Skeletal muscle tissue (tissue), 4 donors: ENCODE results near the gene DYRK2. TPM values are rescaled to one million over a fixed set of nuclear protein-coding genes. Genes with fewer than 3 reads are reported as not detected.

Experiments used
- H3K27ac ChIP-seq: one replicate; pipeline ENCODE4 v1.7.0; 2013; ENCODE audit warnings: mild to moderate bottlenecking, low read depth, low read length, inconsistent platforms
- H3K27me3 ChIP-seq, 3 donors: one replicate each; pipeline ENCODE4 v1.7.0; 2013; ENCODE audit warnings: low read length in 3 of 3; ENCODE audit not compliant: control insufficient read depth in 3 of 3, insufficient read depth in 3 of 3
- H3K36me3 ChIP-seq, 3 donors: one replicate each; pipeline ENCODE4 v1.7.0; 2013; ENCODE audit warnings: low read length in 3 of 3; ENCODE audit not compliant: control insufficient read depth in 3 of 3, insufficient read depth in 3 of 3
- H3K4me1 ChIP-seq, 3 donors: one replicate each; pipeline ENCODE4 v1.7.0; 2013; ENCODE audit warnings: low read length in 3 of 3, mild to moderate bottlenecking in 3 of 3; ENCODE audit not compliant: control insufficient read depth in 3 of 3, insufficient read depth in 3 of 3
- H3K4me3 ChIP-seq, 3 donors: one replicate each; pipeline ENCODE4 v1.7.0; 2013; ENCODE audit warnings: low read length in 3 of 3
- H3K9ac ChIP-seq, 3 donors: one replicate each; pipeline ENCODE4 v1.7.0; 2013; ENCODE audit warnings: low read length in 3 of 3, mild to moderate bottlenecking in 3 of 3, moderate library complexity in 2 of 3, low read depth in 1 of 3
- H3K9me3 ChIP-seq, 3 donors: one replicate each; pipeline ENCODE4 v1.7.0; 2013; ENCODE audit warnings: low read length in 3 of 3; ENCODE audit not compliant: control insufficient read depth in 3 of 3
- total RNA-seq: library from RNA; depleted of rRNA; stranded (reverse); fragments of >200 nt; gene quantifications from one replicate; pipeline ENCODE4 v1.2.3, GENCODE V29; 2014
- donor health status: Osteomylitis.

The DYRK2 gene
- total RNA-seq, 1 donor from 2014 or later, result 47.0 TPM

DNA sequence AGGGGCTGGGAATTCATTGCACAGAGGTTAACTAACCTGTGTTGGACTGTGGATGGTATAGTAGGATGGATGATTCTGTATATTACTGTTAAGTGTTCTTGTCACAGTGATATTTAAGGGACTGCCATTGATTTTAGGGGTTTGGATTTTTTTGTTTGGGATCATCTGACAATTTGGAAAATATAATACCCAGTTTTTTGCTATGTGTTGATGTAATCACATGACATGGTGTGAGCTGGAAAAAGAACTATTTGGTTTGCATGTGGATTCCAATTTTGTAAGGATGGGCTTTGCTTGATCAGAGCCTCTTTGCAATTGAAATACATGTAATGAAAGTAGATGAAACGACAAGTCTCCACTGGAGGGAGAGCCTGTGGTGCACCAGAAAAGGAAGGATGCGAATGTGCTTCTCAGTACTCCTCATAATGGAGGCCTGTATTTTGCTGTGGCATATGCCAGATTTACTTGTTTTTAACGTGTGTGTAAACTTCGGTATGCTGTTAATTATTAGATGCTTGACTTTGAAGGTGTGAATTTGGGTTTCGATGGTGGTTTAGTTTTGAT, 2.7 kb downstream of the DYRK2 start:
- Histone ChIP-seq H3K36me3 (peaks cover 2 to 13% (median 4%) of the 10 kb centered on the region in 3 donors), H3K4me3 (peak overlapping the region; percentile 76 to 90 (median 82)), H3K4me1 (peaks cover 46 to 51% (median 47%) of the 10 kb centered on the region in 3 donors), H3K9me3 (no peaks in the 10 kb centered on the region), H3K27ac (peak overlapping the region; percentile 99), H3K9ac (peak overlapping the region; percentile 95), H3K27me3 (no peaks in the 10 kb centered on the region)

DNA sequence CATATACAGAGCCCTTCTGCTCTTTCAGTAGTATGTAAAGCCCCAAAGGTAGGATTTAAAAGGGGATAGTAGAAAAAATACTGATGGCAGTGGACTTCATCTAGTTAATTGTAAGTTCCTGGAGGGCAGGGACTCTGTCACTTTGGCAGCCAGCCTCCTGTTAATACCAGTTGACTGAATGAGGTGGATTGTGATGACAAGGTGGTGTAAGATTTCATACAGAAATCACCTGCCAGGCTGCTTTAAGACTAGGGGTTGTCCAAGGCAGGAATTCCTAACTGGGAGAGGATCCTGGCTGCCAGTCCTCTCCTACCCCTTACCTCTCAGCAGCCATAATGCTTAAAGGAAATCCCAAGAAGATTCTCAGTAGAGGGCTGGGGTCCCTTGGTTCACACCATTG, 7.3 kb downstream of the DYRK2 start:
- H3K36me3 ChIP-seq, result peaks cover 13 to 35% (median 25%) of the 10 kb centered on the region in 3 donors
- peak overlapping the region; percentile 67 for H3K27ac ChIP-seq
- H3K4me3 ChIP-seq, result peak overlapping the region in 2 of 3 donors; percentile 1 to 16
- H3K9me3 ChIP-seq, result no peaks in the 10 kb centered on the region
- peaks cover 80 to 88% (median 82%) of the 10 kb centered on the region in 3 donors for H3K4me1 ChIP-seq
- peak overlapping the region in 1 of 3 donors; percentile 35 for H3K9ac ChIP-seq
- no peaks in the 10 kb centered on the region for H3K27me3 ChIP-seq

DNA sequence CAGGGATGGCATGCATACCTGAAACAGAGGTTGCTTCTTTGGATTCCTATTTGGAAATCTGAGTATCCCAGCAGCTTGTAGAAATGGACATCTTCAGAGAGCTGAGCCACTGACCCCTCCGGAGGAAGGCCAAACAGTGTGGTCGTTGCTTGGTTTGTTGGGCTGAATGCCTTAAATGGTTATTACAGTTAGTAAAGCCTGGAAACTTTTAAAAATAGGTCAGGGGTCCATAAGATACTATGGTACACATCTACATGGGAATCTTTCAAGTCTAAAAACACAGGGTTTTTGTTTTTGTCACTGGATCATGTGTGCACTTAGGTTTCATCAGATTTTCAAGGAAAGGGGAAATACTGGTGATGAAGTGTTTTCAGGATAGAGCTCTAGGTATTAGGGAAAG, 7.7 kb downstream of the DYRK2 start:
- H3K9ac ChIP-seq, result peak overlapping the region in 1 of 3 donors; percentile 35
- H3K27me3 ChIP-seq, result no peaks in the 10 kb centered on the region
- peaks cover 80 to 86% (median 83%) of the 10 kb centered on the region in 3 donors for H3K4me1 ChIP-seq
- H3K4me3 ChIP-seq, result peak overlapping the region in 2 of 3 donors; percentile 1 to 16
- peaks cover 13 to 31% (median 25%) of the 10 kb centered on the region in 3 donors for H3K36me3 ChIP-seq
- peak overlapping the region; percentile 67 for H3K27ac ChIP-seq
- H3K9me3 ChIP-seq, result no peaks in the 10 kb centered on the region

DNA sequence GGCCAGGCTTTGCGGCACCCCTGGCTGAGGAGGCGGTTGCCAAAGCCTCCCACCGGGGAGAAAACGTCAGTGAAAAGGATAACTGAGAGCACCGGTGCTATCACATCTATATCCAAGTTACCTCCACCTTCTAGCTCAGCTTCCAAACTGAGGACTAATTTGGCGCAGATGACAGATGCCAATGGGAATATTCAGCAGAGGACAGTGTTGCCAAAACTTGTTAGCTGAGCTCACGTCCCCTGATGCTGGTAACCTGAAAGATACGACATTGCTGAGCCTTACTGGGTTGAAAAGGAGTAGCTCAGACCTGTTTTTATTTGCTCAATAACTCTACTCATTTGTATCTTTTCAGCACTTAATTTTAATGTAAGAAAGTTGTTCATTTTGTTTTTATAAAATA, 9.9 kb downstream of the DYRK2 start:
- peak overlapping the region in 1 of 3 donors; percentile 65 for H3K9ac ChIP-seq
- H3K27me3 ChIP-seq, result no peaks in the 10 kb centered on the region
- H3K36me3 ChIP-seq, result peaks cover 13 to 25% (median 25%) of the 10 kb centered on the region in 3 donors
- H3K4me3 ChIP-seq, result peak overlapping the region in 2 of 3 donors; percentile 9 to 57
- peaks cover 84 to 95% (median 85%) of the 10 kb centered on the region in 3 donors for H3K4me1 ChIP-seq
- H3K9me3 ChIP-seq, result no peaks in the 10 kb centered on the region
- peak overlapping the region; percentile 70 for H3K27ac ChIP-seq

DNA sequence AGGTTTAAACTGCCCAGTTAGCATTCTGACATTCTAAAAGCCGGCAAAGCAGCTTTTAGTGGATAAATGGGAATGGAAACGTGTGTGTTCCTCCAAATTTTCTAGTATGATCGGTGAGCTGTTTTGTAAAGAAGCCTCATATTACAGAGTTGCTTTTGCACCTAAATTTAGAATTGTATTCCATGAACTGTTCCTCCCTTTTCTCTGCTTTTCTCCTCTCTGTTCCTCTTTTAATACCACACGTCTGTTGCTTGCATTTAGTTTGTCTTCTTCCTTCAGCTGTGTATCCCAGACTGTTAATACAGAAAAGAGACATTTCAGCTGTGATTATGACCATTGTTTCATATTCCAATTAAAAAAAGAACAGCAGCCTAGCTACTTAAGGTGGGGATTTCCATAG, 10.7 kb downstream of the DYRK2 start:
- H3K9ac ChIP-seq, result peak overlapping the region; percentile 16 to 66 (median 65)
- H3K27me3 ChIP-seq, result no peaks in the 10 kb centered on the region
- H3K4me3 ChIP-seq, result peak overlapping the region; percentile 2 to 57 (median 2)
- H3K4me1 ChIP-seq, result peaks cover 81 to 93% (median 84%) of the 10 kb centered on the region in 3 donors
- peaks cover 13 to 23% (median 23%) of the 10 kb centered on the region in 3 donors for H3K36me3 ChIP-seq
- H3K27ac ChIP-seq, result peak overlapping the region; percentile 70
- H3K9me3 ChIP-seq, result no peaks in the 10 kb centered on the region

DNA sequence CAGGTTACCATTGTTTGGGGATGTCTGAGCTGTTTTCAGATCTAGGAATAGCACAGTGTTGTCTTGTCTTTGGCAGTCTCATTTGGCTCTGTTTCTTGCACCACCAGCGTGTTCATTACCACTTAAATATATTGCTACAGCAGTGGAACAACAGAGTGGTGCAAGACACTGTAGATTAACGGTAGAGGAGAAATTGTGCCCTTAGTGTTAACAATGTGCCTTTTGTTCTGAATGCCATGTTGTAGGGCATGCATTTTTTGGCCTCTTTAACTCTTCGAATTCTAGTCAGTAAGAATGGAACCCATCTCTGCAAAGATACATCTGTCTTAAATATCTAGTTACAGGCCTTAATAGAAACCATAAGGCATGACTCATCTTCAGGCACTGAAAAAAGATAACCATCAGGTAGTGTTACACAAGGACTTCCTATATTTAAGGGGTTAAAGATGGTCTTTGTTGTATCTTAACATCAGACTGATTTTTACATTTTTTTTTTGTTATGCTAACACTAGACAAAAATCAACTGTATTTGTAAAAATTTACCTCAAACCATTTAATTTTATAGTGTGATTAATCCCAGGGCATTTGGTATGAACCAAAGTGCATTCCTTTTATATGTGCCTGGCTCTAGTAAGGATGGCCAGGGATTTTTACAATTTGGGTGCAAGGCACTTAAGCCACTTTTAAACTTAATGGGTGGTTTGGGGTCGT, 12.9 kb downstream of the DYRK2 start:
- no peaks in the 10 kb centered on the region for H3K27me3 ChIP-seq
- H3K27ac ChIP-seq, result peak overlapping the region; percentile 70
- peaks cover 63 to 81% (median 71%) of the 10 kb centered on the region in 3 donors for H3K4me1 ChIP-seq
- peak overlapping the region in 1 of 3 donors; percentile 46 for H3K4me3 ChIP-seq
- H3K36me3 ChIP-seq, result peaks cover 13 to 23% (median 23%) of the 10 kb centered on the region in 3 donors
- H3K9ac ChIP-seq, result no peak overlapping the region
- no peaks in the 10 kb centered on the region for H3K9me3 ChIP-seq

DNA sequence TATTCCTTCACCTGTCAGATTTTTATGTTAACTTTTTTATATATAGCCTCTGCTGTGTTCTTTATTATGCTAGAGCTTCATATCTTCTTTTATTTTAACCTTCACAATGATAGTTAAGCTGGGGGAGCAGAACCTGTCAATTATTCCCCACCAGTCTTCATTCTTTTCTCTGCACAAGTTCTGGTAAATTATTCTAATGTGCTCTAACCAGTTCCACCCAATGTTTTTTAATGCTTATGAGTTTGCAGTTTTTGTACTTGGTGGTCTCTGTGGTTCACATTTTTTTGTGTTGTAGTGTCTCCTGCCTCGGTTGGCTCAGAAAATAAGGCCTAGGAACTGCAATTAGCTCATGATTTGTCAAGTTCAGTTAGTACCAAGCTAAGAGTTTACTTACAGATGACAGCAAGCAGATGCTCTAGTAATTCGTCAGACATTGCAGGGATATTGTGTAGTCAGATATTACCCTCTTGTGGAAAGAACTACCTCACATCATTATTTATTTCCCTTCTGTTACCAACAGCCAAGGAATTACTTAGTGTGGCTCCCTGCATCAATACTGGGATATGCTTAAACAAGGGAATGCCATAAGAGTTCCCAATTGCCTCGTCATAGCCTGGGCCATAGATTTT, 14.5 kb downstream of the DYRK2 start:
- Histone ChIP-seq H3K27ac (peak overlapping the region; percentile 70), H3K27me3 (no peaks in the 10 kb centered on the region), H3K36me3 (peaks cover 1 to 11% (median 10%) of the 10 kb centered on the region in 3 donors), H3K4me3 (no peak overlapping the region), H3K4me1 (peaks cover 59 to 83% (median 66%) of the 10 kb centered on the region in 3 donors), H3K9ac (peak overlapping the region in 1 of 3 donors; percentile 22), H3K9me3 (no peaks in the 10 kb centered on the region)

DNA sequence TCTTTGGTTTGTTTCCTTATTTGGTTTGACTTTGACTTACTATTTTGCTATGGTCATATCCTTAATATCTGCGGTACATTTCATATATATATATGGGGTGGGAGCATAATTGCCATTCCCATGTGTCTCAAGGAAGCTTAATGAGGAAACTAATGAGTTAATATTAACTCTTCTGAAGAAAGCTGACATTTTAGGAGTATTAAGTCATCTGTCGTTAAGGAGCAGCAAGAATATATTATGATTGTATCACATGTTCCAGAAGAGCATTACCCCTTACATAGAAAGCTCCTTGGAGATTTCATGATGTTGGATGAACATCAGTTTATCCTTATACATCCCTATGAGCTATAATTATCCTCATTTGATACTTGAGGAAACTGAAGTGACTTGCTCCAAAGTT, 15.6 kb downstream of the DYRK2 start:
- H3K4me3 ChIP-seq, result no peak overlapping the region
- no peaks in the 10 kb centered on the region for H3K27me3 ChIP-seq
- peak overlapping the region; percentile 34 for H3K27ac ChIP-seq
- peaks cover 50 to 76% (median 56%) of the 10 kb centered on the region in 3 donors for H3K4me1 ChIP-seq
- no peak overlapping the region for H3K9ac ChIP-seq
- H3K9me3 ChIP-seq, result no peaks in the 10 kb centered on the region
- peaks cover 0 to 5% (median 0%) of the 10 kb centered on the region in 3 donors for H3K36me3 ChIP-seq

DNA sequence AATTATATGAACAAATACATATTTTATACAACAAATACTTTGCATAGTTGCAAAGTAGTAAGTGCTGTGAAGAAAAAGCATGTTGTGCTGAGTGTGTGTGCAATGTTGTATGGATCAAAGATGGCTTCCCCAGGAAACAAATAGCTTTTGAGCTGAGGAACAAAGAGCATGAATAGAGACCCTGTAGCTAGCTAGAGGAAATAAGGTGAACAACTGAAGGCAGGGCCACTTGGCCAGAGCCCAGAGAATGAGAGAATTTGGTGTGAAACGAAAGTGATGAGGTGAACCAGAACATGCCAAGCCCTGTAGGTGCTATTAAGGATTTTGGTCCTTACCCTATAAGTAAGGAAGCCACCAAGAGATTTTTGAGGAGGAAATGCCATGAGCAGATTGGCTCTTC, 17.1 kb downstream of the DYRK2 start:
- Histone ChIP-seq H3K36me3 (no peaks in the 10 kb centered on the region), H3K4me3 (no peak overlapping the region), H3K9me3 (no peaks in the 10 kb centered on the region), H3K9ac (no peak overlapping the region), H3K27me3 (no peaks in the 10 kb centered on the region), H3K4me1 (peaks cover 41 to 65% (median 47%) of the 10 kb centered on the region in 3 donors), H3K27ac (no peak overlapping the region)
